HG03095 (cell line): ENCODE measurements around the gene C1orf226.

Source experiments
- ATAC-seq: cut with Tn5 transposase; IDR thresholded peaks from one replicate; pipeline ENCODE4 v1.9.1; 2021; ENCODE audit warnings: moderate library complexity; ENCODE audit not compliant: unreplicated experiment

C1orf226 gene

DNA sequence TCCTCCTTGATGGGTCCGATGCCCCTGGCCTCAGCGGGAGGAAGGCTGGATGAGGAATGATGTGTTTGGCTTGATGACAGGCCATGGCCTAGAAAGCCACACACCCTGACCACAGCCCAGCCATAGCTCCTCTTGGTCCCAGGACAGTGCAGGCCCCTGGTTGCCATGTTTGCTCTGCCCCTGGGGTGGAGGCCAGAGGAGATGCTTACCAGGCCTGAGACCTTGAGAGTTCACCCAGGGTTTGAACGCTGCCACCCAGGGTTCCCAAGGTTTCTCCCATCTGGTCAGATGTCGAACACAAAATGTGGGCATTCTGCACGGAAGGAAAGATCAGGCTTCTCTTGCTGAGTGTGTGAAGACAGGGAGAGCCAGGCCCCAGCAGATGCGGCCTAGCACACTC lies 2.6 kb downstream of the C1orf226 start:
- ATAC-seq = no peak

DNA sequence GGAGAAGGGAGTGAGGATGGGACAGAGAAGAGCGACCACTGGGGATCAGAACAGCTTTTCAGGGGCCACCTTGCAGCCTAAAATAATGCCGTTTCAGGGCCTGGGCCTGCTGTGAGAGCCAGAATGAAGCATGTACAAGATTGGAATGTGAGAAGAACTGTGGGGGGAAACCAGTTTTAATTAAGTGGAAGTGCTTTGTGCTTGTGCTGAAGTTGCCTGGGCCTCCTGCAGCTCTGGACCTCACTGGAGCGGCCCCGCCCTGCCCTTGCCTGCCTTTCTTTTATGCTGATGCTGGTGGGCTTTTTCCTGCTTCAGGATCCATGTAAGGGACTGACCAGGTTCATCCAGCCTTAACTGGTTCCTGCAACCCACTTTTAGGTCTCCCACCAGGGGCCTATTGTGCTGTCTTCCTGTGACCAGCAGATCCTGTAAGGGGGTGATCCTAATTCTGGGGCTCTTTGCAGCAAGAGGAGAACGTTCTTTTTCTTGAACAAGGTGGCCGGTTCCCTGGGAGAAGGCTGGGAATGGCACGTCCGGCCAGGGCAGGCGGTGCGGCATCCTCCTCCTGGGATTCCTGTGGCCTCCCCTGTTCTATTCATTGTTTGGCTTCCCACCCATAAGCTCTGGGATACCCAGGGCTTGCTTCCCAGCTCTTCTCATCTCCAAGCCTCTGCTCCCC lies 3.2 kb downstream of the C1orf226 start:
- no peak for ATAC-seq

DNA sequence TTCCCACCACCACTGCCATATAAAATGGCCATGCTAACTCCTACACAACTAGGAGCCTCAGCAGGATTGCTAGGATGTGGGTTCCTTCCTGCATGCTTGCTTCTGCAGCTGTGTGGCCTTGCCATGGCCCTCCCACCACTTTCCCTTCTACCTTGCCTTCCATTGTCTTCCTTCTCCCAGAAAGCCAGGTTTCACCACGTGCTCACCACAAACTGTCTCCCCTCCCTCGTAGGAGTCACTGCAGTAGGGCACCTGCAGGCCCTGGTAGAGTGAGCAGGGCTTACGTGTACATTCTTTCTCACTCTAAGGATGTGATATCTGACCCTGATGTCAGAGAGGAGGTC lies 3.7 kb downstream of the C1orf226 start:
- no peak for ATAC-seq

DNA sequence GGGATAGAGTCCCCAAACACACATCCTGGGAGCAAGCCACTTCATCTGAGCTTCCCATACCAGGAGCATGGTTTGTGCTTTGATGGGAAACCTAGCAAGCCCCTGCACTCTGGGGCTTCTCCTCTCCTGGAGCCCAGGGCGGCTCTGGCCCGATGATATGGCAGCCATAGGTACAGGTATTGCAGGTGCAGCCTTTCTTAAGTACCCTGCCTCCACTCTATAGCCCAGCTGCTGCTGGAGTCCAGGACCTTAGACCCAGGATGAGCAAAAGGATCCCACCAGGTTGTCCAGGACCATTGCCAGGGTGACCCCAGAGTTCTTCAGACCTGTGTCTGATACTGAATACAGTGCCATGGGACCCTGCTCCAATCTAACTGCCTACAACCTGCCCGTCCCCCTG lies 4.2 kb downstream of the C1orf226 start:
- no peak for ATAC-seq

DNA sequence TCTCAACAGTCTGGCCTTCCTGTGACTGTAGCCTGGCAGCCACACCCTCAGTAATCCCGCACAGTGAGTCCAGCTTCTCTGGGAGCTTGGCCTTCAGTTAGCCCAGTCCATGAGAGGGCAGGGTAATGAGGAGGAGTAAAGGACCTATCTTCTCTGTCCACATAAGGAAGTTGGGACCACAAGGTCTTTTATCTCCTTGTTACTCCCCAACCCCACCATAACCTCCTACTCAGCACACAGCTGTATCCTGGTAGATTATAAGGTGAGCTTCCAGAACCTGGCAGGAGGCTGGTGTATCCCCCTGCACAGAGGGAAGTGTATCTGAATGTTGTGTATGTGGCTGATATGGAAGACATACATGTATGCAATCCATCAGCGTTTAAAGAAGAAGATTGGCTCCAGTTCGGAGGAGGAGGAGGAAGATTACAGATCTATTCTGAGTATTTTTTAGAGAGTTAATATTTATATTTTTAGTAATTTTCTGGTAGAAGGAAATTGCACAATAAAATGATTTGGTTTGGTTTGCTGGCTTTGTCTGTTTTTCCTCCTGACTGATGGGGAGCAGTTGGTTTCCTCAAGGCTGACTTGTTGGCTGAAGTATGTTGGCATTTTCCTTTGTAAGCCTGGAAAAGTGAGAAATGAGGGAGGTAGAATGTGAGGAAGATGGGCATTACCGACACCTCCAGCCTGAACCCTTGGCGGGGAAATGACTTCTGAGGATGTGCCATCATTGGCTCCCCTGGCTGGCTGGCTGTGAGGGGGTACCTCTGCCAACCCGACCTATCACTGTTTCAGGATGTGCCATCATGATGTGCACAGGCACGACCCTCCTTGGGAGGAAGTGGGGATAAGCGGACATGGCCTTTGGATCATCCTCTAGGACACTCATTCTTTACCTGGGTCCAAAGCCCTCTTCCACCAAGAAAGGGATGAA lies 5.0 kb downstream of the C1orf226 start:
- ATAC-seq = no peak

DNA sequence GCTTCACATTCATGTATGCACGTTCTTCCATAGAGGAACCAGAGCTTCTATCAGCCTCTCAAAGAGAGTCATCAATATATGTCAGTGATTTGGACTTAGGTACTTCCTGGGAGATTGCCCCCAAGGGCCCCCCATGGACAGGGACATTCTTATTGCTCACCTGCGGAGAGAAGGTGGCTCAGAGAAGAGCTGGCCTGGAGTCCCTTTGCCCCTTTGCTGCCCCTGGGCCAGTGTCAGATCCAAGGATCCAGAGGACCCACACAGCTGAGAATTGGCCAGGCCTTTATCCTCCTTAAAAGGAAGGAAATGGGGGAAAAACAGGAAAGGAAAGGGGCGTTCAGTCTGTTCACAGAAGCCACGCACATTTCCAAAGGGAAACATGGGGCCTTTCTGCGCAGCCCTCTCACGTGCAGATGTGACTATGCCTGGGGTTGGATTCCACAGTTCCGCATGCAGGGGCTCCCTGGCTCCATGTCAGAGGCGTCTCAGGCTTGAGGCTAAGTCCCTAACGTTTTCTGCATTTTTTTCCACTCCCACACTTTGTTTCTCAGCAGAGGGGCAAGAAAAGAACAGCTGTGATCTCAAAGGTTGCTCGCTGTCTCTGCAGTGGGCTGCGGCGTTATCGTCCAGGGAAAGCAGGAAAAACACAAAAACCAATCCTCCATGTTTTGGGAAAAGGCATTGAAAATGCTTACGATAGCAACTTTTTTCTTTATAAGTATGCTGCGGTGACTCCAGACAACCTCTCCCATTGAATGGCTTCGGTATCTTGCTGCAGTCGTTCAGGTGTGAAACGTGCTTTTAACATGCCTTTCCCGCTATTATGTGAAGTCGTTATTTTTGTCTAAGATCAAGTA lies 5.9 kb downstream of the C1orf226 start:
- no peak for ATAC-seq

DNA sequence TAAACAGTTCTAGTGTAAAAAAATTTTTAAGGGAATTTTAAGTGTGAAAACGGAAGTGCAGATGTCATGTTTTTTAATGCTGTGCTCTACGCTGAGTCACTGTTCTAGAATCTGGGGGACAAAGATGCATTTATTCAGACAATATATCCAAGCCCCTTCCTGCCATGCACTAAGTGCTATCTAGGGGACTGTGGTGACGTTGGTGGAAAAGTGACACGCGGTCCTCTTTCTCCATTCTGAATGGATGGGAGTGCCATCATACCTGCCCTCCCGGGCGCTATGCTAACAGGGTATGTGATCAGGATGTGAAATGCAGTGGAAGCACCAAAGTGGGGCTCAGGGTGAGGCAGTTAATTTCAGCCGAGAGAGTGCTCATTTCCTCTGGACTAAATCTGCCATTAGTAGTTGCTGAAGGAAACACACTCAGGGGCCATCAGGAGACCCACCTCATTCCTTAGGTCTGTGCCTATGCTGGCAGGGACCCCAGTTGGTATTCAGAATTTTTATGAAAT lies 6.6 kb downstream of the C1orf226 start:
- no peak for ATAC-seq

DNA sequence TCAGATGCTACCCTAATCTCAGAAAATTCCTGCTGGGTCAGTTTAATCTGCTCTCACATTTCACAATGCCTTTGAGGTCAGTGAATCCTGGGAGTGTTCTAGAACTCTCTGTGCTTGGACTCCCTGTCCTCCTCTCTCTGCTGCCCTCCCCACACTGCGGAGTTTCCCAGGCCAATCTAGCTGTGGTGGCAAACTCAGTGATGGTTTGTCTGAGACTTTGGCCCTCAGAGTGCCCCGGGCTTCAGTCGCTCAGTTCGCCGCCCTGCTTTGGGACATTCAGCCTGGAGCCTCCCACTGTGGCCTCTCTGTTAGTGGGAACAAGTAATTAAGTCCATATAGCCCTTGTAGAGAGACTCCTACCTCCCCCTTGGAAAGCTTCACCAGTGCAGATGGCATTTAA lies 7.1 kb downstream of the C1orf226 start:
- no peak for ATAC-seq

DNA sequence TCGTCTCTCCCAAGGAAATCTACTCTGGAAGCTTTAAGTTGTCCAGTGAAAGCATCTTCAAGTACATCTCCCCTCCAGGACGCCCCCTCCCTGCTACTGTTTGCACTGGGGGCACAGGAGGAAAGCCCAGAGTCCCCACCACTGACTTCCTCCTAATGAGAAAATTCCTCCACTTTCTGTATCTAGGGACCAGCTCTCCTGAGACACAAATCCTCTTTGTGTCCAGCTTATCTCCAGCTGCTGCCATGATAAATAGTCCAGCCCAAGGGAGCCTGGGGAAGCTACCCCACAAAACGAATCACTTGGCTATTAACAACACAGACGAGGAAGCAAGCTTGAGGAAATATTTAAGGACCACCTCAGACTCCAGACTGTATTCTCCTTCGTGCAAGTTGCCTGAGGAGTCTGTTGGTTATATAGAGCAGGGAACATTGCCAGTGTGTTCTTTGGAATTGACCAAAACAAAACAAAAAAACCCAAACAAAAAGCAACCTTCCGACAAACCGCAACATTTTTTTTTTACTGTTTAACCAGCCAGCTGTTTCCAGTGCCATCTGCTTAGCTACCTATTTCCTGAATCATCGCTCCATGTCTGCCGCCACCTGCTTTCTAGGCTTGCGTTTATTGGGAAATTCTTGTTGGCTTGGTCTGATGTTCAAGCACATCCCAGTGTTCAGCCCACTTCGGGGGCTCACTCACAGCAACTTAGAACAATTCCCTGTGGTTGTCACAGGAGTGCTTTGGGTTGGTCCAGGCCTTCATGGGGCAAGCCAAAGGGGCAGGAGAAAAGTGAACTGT lies 7.7 kb downstream of the C1orf226 start:
- ATAC-seq = no peak

DNA sequence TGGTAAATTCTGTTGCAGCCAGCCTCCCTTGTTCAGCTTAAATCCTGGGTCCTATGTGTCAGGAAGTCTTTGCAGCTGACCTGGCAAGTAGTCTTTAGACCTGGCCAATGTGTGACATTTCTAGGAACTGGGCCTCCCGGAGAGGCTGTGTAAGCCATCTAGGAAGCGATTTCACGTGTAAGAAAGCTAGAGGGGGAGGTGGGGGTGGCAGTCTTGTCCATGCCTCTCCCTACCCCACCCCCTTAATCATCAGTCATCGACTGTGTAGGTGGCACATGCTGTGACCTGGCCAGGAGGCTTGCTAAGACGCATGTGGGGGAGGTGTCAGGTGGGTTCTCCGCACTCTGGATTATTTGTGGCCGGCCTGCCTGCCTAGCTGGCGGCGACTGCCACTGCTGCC lies 8.4 kb downstream of the C1orf226 start:
- no peak for ATAC-seq

DNA sequence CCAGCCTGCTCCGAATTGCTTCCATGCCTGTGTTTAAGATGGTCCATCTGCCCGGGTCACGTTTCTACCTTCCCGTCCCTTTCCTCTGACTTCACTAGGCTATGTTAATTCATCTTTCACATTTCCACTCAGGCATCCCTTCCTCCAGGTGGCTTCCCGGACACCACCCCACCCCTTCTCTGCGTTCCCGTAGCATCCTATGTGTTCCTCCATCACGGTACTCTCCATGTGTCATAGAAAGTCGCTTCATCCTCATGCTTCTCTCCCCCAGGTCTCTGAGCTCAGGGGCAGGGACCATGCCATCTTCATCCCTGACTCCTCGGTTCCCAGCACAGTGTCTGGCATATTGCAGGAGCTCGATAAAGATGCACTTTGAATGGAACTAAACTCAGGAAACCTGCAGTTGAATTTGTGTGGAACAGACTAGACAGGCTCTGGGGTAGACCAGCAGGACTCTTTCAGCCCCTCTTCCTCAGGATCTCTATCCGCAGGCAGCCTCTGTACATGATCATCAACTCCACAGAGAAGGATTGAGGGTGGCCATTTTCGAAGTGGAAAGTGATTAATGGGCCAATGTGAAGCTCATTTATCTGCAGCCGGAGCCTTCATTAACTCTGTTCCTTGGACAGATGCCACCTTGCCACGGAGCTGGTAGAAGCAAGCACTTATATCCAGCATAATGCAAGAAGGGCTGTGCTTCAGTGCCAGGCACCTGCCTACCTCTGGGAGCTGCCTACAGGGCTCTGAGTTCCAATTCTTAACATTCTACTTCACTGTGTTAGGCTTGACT lies 9.1 kb downstream of the C1orf226 start:
- no peak for ATAC-seq

DNA sequence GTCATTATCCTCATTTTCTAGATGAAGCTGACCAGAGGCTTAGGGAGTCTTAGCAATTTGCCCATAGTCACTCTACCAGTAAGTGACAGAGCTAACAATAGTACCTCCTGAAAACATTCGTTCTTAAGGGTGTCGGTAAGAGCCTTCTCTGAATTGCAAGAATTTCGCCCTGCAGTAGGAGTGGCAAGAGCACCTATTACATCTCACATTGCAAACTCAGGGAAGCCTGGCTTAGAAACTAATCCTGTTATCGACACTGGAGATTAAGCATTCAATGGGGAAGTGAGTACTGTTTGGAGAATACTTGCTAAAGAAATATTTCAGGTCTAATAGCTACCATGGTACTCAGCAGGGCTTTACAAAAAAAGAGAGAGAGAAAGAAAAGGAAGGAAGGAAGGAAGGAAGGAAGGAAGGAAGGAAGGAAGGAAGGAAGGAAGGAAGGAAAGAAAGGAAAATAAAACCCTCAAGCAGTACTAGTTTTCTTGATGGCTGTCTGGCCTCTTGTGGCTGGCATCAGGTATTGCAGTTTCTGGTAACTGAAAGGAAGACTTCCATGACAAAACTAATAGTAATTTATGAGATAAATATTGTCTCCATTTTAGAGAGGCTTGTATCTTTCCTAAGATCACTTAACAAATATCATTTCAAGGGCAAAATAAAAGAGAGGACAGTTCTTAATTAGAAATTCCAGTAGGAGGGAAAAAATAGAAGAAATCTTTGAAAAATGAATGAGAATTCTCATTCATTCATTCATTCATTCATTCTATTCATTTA lies 10.4 kb downstream of the C1orf226 start:
- ATAC-seq = no peak

DNA sequence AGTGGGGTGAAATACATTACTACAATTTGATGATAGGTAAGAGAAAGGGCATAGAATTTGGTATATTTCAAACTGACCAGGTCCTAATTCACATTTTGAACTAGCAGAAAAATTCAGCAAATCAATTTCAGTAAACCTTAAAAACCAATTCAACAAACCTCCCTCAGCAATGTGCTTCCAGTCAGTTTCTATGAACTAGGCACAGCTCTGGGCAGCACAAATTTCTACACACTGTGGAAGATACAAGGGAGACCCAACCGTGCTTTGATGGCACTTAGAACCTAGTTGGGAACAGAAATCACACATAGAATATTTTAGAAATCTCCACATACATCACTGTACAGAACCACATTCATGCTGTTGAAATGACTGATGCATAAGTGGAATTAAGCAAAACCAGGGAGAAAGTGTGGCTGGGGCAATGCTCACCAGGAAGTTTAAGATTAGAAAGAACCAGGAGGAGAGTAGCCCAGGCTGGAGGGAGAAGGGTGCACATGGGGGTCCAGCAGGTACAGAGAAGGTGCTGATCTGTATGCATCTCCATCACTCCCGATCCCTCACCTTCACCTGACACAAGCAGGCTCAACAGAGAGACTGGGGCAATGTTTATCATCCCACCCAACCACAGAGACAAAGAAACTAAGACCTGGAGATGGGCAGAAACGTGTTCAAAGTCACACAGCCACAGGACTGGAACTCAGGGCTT lies 14.8 kb downstream of the C1orf226 start:
- ATAC-seq = no peak

DNA sequence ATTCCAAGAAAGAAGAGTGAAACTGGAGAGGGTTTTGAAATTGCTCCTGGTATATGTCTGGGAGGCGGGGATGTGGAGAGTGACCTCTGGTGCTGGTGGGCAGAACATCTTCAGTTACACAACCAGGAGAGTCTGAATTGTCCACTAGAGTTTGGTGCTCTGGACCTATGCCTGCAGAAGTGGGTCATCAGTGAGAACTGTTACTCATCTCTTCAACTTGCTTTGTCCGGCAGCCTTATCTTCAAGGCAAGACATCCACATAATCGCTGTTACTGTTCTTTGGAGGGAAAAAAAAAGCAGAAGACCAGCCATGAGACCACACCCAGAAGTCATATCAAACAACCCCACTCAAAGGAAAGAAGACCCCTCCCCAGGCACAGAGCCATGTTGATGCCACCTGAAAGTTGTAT lies 15.5 kb downstream of the C1orf226 start:
- ATAC-seq = no peak

DNA sequence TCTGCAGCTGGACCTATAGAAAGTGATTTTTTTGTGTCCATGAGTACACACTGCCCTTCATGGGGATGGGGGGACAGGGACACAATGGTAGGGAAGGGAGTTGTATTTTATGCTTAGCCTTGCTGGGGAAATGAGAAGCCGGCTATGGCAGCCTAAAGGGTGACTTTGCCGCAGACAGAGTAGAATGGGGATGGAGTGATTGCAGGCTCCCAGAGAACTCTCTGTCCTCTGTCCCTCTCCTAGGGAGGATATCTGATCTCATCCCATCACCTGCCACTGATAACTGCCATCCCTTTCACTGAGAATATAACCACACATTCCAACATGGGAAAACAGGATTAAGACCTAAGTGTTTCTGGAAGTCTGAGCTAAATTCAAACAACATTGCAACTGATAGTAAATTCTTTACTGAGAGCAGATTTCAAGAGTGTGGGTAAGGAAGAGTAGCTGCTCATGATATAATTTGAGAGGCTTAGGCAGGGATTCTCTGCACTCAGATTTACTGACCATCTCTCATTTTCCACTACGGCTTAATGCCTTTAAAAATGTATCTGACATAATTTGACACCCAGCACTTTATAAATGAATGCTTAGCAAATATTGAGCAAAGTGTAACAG lies 16.5 kb downstream of the C1orf226 start:
- ATAC-seq = no peak

DNA sequence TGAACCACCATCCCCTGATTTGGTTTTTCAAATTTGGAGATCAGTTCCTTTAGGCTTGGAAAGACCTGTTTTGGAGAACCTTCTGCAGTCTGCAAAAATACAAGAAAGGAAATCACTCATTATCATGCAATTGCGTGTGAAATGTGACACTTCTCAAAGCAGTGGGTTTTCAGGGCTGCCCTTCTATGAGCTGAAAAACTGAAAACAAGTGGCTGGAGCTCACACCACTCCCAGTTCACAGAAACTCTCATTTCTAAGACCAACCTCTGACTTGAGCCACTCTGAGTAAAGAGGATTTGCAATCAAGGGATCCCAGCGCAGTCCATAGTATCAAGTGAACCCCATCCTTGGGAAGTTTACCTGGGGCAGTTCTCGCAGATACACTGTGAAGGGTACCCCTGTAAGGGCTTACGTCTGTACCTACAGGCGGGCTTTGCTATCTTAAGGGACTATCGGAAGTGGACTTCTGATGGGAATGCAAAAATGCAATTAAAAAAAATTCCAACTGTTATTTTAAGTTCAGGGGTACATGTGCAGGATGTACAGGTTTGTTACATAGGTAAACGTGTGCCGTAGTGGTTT lies 17.6 kb downstream of the C1orf226 start:
- no peak for ATAC-seq

DNA sequence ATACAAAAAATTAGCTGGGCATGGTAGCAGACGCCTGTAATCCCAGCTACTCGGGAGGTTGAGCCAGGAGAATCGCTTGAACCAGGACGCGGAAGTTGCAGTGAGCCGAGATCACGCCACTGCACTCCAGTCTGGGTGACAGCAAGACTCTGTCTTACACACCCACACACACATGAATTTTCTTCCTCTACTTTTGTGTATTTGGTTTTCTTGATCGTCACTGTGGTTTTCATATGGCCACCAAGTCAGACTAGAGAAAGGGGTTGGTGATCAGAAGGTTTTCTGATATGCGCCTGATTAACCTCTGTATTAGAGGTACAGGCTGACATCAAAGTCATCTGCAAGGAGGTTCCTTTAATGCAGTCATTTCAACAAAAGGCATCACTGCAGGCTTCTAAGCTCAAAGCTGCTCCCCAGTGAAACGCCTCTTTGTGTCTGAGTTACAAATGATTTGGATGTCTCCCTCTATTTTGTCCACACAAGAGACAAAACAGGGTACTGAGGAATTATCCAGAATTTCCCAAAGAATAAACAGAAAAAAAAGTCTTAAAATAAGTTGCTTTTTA lies 19.3 kb downstream of the C1orf226 start:
- ATAC-seq = no peak
